PC-3 (cell line): ENCODE data around the gene TBX2.

Source experiments
- EZH2 ChIP-seq: fragments of 300-600 bp; sonication (generic); IDR thresholded peaks from one replicate; pipeline ENCODE4 v1.6.1; 2017; ENCODE audit warnings: antibody characterized with exemption, mild to moderate bottlenecking, low read length; ENCODE audit not compliant: unreplicated experiment
- TF ChIP-seq, protein P1 (sequence below): fragments of 300-600 bp; sonication (generic); conservative IDR thresholded peaks from 2 replicates; pipeline ENCODE4 v1.5.1; 2017; ENCODE audit warnings: antibody characterized with exemption, low read depth, mild to moderate bottlenecking, low read length

DNA sequence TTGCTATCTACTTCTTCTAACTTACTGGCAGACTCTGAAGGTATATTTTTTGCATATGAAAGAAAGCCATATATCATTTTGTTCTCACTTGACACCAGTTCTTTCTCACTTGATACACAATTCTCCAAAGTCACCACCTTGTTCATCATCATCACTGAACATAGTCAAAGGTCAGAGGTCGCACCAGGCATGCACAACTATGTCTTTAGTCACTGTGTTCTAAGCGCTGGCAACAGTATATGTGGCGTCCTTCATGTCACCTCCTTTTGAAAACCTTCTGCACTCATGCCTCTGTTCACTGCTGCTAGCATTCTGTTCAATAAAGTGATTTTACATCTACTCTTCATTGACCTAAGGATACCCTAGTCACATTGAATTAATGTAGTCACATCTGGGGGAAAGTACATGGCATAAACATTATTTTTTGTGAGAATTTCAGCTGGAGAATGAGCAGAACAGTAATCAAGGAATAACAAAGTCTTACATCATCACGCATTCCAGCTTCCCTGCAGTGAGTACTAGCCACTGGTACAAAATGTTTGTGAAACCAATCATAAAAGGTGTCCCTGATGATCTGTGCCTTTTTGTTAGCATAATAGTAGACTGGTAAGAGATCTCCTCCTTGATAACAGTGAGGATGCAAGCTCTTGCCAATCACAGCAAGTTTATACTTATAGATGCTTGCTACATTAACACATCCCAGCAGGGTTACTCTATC, 32.1 kb downstream of the TBX2 start:
- TF ChIP-seq, protein P1, sequence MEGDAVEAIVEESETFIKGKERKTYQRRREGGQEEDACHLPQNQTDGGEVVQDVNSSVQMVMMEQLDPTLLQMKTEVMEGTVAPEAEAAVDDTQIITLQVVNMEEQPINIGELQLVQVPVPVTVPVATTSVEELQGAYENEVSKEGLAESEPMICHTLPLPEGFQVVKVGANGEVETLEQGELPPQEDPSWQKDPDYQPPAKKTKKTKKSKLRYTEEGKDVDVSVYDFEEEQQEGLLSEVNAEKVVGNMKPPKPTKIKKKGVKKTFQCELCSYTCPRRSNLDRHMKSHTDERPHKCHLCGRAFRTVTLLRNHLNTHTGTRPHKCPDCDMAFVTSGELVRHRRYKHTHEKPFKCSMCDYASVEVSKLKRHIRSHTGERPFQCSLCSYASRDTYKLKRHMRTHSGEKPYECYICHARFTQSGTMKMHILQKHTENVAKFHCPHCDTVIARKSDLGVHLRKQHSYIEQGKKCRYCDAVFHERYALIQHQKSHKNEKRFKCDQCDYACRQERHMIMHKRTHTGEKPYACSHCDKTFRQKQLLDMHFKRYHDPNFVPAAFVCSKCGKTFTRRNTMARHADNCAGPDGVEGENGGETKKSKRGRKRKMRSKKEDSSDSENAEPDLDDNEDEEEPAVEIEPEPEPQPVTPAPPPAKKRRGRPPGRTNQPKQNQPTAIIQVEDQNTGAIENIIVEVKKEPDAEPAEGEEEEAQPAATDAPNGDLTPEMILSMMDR = no peak
- no peak for TF ChIP-seq EZH2
